Skin epidermis (tissue), 12 donors: Measurements from ENCODE around the gene EYS.
"Not testable (repeated sequence)": the region's sequence is repeated elsewhere in the genome, so short reads cannot be mapped to it uniquely, and the experiment has no call there.

Experiments
- H3K27ac ChIP-seq, 21 experiments: fragments of 200-600 bp; sonication (generic) in 11 of 21; one replicate each; pipeline ENCODE4 v1.5.0; 2020; ENCODE audit warnings: mild to moderate bottlenecking in 3 of 21, inconsistent platforms in 2 of 21, moderate library complexity in 2 of 21
- H3K4me3 ChIP-seq, 7 experiments: fragments of 200-600 bp; sonication (generic) in 2 of 7; one replicate each; pipeline ENCODE4 v1.5.0; 2020; ENCODE audit warnings: inconsistent platforms in 2 of 7, mild to moderate bottlenecking in 2 of 7, moderate library complexity in 1 of 7

EYS gene

GRCh38 chr6:63864671-63865318 lies 1842.2 kb downstream of the EYS start:
- Histone ChIP-seq H3K4me3 (no peak overlapping the region), H3K27ac (no peak overlapping the region)

- no peak overlapping the region for H3K27ac ChIP-seq
- H3K4me3 ChIP-seq: no peak overlapping the region
Measured at GRCh38 chr6:63864061-63864460, 1843.0 kb downstream of the EYS start.

GRCh38 chr6:63862486-63863198 lies 1844.4 kb downstream of the EYS start:
- Histone ChIP-seq H3K4me3 (no peak overlapping the region), H3K27ac (no peak overlapping the region)

GRCh38 chr6:63859528-63859927 lies 1847.5 kb downstream of the EYS start:
- Histone ChIP-seq H3K27ac (no peak overlapping the region), H3K4me3 (no peak overlapping the region)

- Histone ChIP-seq H3K4me3 (no peak overlapping the region), H3K27ac (no peak overlapping the region)
Measured at GRCh38 chr6:63858691-63859090, 1848.3 kb downstream of the EYS start.

GRCh38 chr6:63856271-63856670 lies 1850.8 kb downstream of the EYS start:
- no peak overlapping the region for H3K4me3 ChIP-seq
- H3K27ac ChIP-seq: no peak overlapping the region

GRCh38 chr6:63844287-63844686 lies 1862.7 kb downstream of the EYS start:
- H3K4me3 ChIP-seq: no peak overlapping the region
- no peak overlapping the region for H3K27ac ChIP-seq

GRCh38 chr6:63839485-63839884 lies 1867.5 kb downstream of the EYS start:
- no peak overlapping the region for H3K4me3 ChIP-seq

GRCh38 chr6:63828678-63829077 lies 1878.3 kb downstream of the EYS start:
- H3K4me3 ChIP-seq, H3K27ac ChIP-seq: not testable (repeated sequence)

More at GRCh38 chr6:63839485-63839884, 1867.5 kb downstream of the EYS start:
- H3K27ac ChIP-seq: no peak overlapping the region

- H3K4me3 ChIP-seq: no peak overlapping the region
- no peak overlapping the region for H3K27ac ChIP-seq
Measured at GRCh38 chr6:63824722-63825121, 1882.3 kb downstream of the EYS start.

GRCh38 chr6:63821442-63821841 lies 1885.6 kb downstream of the EYS start:
- Histone ChIP-seq H3K4me3 (no peak overlapping the region), H3K27ac (no peak overlapping the region)

- H3K4me3 ChIP-seq: no peak overlapping the region
- no peak overlapping the region for H3K27ac ChIP-seq
Measured at GRCh38 chr6:63819831-63820230, 1887.2 kb downstream of the EYS start.

GRCh38 chr6:63817492-63818050 lies 1889.5 kb downstream of the EYS start:
- H3K27ac ChIP-seq: no peak overlapping the region
- no peak overlapping the region for H3K4me3 ChIP-seq

- H3K27ac ChIP-seq: no peak overlapping the region
- H3K4me3 ChIP-seq: no peak overlapping the region
Measured at GRCh38 chr6:63816982-63817436, 1890.0 kb downstream of the EYS start.

- Histone ChIP-seq H3K4me3 (no peak overlapping the region), H3K27ac (no peak overlapping the region)
Measured at GRCh38 chr6:63816401-63816981, 1890.5 kb downstream of the EYS start.

GRCh38 chr6:63814459-63814858 lies 1892.6 kb downstream of the EYS start:
- no peak overlapping the region for H3K4me3 ChIP-seq
- no peak overlapping the region for H3K27ac ChIP-seq

GRCh38 chr6:63813566-63814120 lies 1893.4 kb downstream of the EYS start:
- Histone ChIP-seq H3K4me3 (no peak overlapping the region), H3K27ac (no peak overlapping the region)

GRCh38 chr6:63808576-63808975 lies 1898.5 kb downstream of the EYS start:
- no peak overlapping the region for H3K4me3 ChIP-seq

GRCh38 chr6:63807056-63807455 lies 1900.0 kb downstream of the EYS start:
- peak overlapping the region in 6 of 21 experiments; percentile 5 to 68 (median 34) for H3K27ac ChIP-seq
- no peak overlapping the region for H3K4me3 ChIP-seq

More at GRCh38 chr6:63808576-63808975, 1898.5 kb downstream of the EYS start:
- no peak overlapping the region for H3K27ac ChIP-seq

- H3K4me3 ChIP-seq: no peak overlapping the region
- H3K27ac ChIP-seq: peak overlapping the region in 10 of 21 experiments; percentile 5 to 68 (median 40)
Measured at GRCh38 chr6:63806573-63806913, 1900.5 kb downstream of the EYS start.
